Smooth muscle cell (in vitro differentiated cells): ENCODE data around the gene TAS2R20. TPM values are rescaled to one million over a fixed set of nuclear protein-coding genes. Genes with fewer than 3 reads are reported as not detected.

Experiments
- DNase-seq: peaks from one replicate; lab custom pipeline; 2025; ENCODE audit not compliant: unreplicated experiment; lab: John Stamatoyannopoulos, UW
- H2AFZ ChIP-seq: fragments of 200-600 bp; sonication (generic); 2 replicates; pipeline ENCODE4 v1.6.0; 2016; ENCODE audit warnings: antibody characterized with exemption, low read depth, mild to moderate bottlenecking
- H3F3A ChIP-seq: fragments of 200-600 bp; sonication (generic); 2 replicates; pipeline ENCODE4 v1.6.0; 2017; ENCODE audit warnings: antibody characterized with exemption, low read depth
- H3K27ac ChIP-seq: fragments of 200-600 bp; sonication (generic); 2 replicates; pipeline ENCODE4 v1.5.1; 2016; ENCODE audit warnings: low read depth, mild to moderate bottlenecking
- H3K27me3 ChIP-seq: fragments of 200-600 bp; sonication (generic); 2 replicates; pipeline ENCODE4 v1.6.1; 2016; ENCODE audit warnings: low read depth, mild to moderate bottlenecking
- H3K36me3 ChIP-seq: fragments of 200-600 bp; sonication (generic); 2 replicates; pipeline ENCODE4 v1.5.1; 2016; ENCODE audit warnings: low read depth
- H3K4me1 ChIP-seq: fragments of 200-600 bp; sonication (generic); 2 replicates; pipeline ENCODE4 v1.5.1; 2016; ENCODE audit warnings: low read depth
- H3K4me2 ChIP-seq: fragments of 200-600 bp; sonication (generic); 2 replicates; pipeline ENCODE4 v1.6.0; 2016; ENCODE audit warnings: mild to moderate bottlenecking
- H3K4me3 ChIP-seq: fragments of 200-600 bp; sonication (generic); 2 replicates; pipeline ENCODE4 v1.5.1; 2016; ENCODE audit warnings: mild to moderate bottlenecking
- H3K79me2 ChIP-seq: fragments of 200-600 bp; sonication (generic); 2 replicates; pipeline ENCODE4 v1.6.0; 2016; ENCODE audit warnings: low read depth, mild to moderate bottlenecking
- H3K9ac ChIP-seq: fragments of 200-600 bp; sonication (generic); 2 replicates; pipeline ENCODE4 v1.6.0; 2016; ENCODE audit warnings: low read depth
- H3K9me3 ChIP-seq: fragments of 200-600 bp; sonication (generic); replicated peaks from 2 replicates; pipeline ENCODE4 v1.5.1; 2016; ENCODE audit warnings: low read depth
- H4K20me1 ChIP-seq: fragments of 200-600 bp; sonication (generic); 2 replicates; pipeline ENCODE4 v1.6.0; 2016; ENCODE audit warnings: low read depth
- WGBS: methylation state at CpG from one replicate; pipeline ENCODE4 v1.1.7; 2016; ENCODE audit warnings: low lambda C conversion rate; 5-methylcytosine and 5-hydroxymethylcytosine counted together
- polyA plus RNA-seq: library from polyadenylated mRNA; unstranded; fragments of >200 nt; fragmentation: Nextera tagmentation; extraction: Ambion mirVana; gene quantifications from 2 replicates; pipeline ENCODE4 v1.2.1, GENCODE V29; 2016
- total RNA-seq: library from RNA; depleted of rRNA; stranded (reverse); fragments of >200 nt; gene quantifications from 2 replicates; pipeline ENCODE4 v1.2.3, GENCODE V29; 2014
- TF ChIP-seq, protein P1 (sequence below): fragments of 200-600 bp; sonication (generic); IDR thresholded peaks from 2 replicates; pipeline ENCODE4 v1.5.1; 2017; ENCODE audit warnings: borderline replicate concordance, mild to moderate bottlenecking, antibody characterized with exemption; ENCODE audit not compliant: insufficient read depth, poor library complexity, severe bottlenecking

Gene TAS2R20
- total and polyA plus RNA-seq, 2 experiments from 2014 or later: 1.4 TPM; not detected in 1

DNA sequence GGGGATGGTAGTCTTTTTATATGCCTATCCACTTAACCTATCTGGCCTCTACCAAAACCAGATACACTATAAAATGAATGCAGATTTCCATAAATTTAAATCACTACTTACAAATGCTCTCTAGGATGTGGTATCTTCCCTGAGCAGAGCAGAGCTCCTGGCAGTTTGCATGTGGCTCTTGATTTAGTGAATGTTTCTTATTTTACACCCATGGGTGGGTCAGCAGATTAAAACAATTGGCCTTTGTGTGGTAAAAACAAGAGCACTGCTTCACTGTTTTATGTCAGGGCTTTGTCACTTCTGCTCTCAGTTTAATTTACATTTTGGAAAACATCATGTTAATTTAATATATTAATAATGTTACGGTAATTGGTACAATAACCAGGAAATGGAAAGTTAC lies 18.8 kb upstream of the TAS2R20 start:
- Histone ChIP-seq H3K9me3 (no peaks in the 10 kb centered on the region), H3K4me3 (no peak overlapping the region), H3K27ac (no peak overlapping the region), H4K20me1 (peaks cover 7% of the 10 kb centered on the region), H2AFZ (no peak overlapping the region), H3K27me3 (no peaks in the 10 kb centered on the region), H3F3A (no peaks in the 10 kb centered on the region), H3K4me1 (no peaks in the 10 kb centered on the region), H3K9ac (no peak overlapping the region), H3K79me2 (no peaks in the 10 kb centered on the region), H3K36me3 (no peaks in the 10 kb centered on the region), H3K4me2 (no peak overlapping the region)
- 96% methylated on average over 1 of the region's 1 CpG for WGBS
- TF ChIP-seq, protein P1, sequence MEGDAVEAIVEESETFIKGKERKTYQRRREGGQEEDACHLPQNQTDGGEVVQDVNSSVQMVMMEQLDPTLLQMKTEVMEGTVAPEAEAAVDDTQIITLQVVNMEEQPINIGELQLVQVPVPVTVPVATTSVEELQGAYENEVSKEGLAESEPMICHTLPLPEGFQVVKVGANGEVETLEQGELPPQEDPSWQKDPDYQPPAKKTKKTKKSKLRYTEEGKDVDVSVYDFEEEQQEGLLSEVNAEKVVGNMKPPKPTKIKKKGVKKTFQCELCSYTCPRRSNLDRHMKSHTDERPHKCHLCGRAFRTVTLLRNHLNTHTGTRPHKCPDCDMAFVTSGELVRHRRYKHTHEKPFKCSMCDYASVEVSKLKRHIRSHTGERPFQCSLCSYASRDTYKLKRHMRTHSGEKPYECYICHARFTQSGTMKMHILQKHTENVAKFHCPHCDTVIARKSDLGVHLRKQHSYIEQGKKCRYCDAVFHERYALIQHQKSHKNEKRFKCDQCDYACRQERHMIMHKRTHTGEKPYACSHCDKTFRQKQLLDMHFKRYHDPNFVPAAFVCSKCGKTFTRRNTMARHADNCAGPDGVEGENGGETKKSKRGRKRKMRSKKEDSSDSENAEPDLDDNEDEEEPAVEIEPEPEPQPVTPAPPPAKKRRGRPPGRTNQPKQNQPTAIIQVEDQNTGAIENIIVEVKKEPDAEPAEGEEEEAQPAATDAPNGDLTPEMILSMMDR: no peak
- DNase-seq: no peak

GRCh38 chr12:11015775-11016430 lies 17.8 kb upstream of the TAS2R20 start:
- Histone ChIP-seq H3K9me3 (no peaks in the 10 kb centered on the region), H3K27ac (no peak overlapping the region), H3K79me2 (no peaks in the 10 kb centered on the region), H3K4me2 (no peak overlapping the region), H3K36me3 (no peaks in the 10 kb centered on the region), H3K4me3 (no peak overlapping the region), H3K9ac (no peak overlapping the region), H3F3A (no peaks in the 10 kb centered on the region), H4K20me1 (peaks cover 7% of the 10 kb centered on the region), H3K4me1 (no peaks in the 10 kb centered on the region), H2AFZ (no peak overlapping the region), H3K27me3 (no peaks in the 10 kb centered on the region)
- DNase-seq: no peak
- TF ChIP-seq, protein P1: no peak
- WGBS: 85% methylated on average over 4 of the region's 4 CpGs

DNA sequence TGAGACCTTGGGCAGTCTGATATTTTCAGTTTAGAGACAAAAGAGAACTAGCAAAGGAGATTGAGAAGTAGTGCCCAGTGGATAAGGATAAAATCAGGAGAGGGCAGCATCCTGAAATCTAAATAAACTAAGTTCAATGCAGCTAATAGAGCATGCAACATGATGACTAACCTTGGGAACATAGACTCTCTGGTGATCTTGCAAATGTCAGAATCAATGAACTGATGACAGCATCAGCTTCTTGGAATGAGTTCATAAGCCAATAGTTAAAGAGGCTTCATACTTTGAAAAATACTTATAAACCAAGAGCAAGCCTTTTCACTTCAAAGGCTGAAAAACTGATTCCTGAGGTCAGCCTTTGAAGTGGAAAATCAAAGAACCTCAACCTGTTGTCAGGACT lies 16.1 kb upstream of the TAS2R20 start:
- H2AFZ ChIP-seq: no peak overlapping the region
- no peaks in the 10 kb centered on the region for H3K9me3 ChIP-seq
- H3K4me2 ChIP-seq: no peak overlapping the region
- H3F3A ChIP-seq: no peaks in the 10 kb centered on the region
- no peak overlapping the region for H3K27ac ChIP-seq
- H3K4me3 ChIP-seq: no peak overlapping the region
- H3K79me2 ChIP-seq: no peaks in the 10 kb centered on the region
- no peaks in the 10 kb centered on the region for H3K4me1 ChIP-seq
- no peak for DNase-seq
- H3K27me3 ChIP-seq: no peaks in the 10 kb centered on the region
- peaks cover 7% of the 10 kb centered on the region for H4K20me1 ChIP-seq
- no peaks in the 10 kb centered on the region for H3K36me3 ChIP-seq
- no peak overlapping the region for H3K9ac ChIP-seq
- TF ChIP-seq, protein P1: no peak

GRCh38 chr12:11007608-11008007 lies 9.5 kb upstream of the TAS2R20 start:
- no peak overlapping the region for H3K4me3 ChIP-seq
- no peaks in the 10 kb centered on the region for H3K4me1 ChIP-seq
- 100% methylated on average over 1 of the region's 1 CpG for WGBS
- H4K20me1 ChIP-seq: no peaks in the 10 kb centered on the region
- no peaks in the 10 kb centered on the region for H3F3A ChIP-seq
- no peak overlapping the region for H3K9ac ChIP-seq
- TF ChIP-seq, protein P1: no peak
- no peak overlapping the region for H3K4me2 ChIP-seq
- H3K36me3 ChIP-seq: no peaks in the 10 kb centered on the region
- H2AFZ ChIP-seq: no peak overlapping the region
- no peak for DNase-seq
- no peaks in the 10 kb centered on the region for H3K27me3 ChIP-seq
- H3K79me2 ChIP-seq: no peaks in the 10 kb centered on the region
- no peak overlapping the region for H3K27ac ChIP-seq
- H3K9me3 ChIP-seq: no peaks in the 10 kb centered on the region
